RCC 7860 (cell line): ENCODE results near the gene TPSD1.
"Not testable (repeated sequence)": the region's sequence is repeated elsewhere in the genome, so short reads cannot be mapped to it uniquely, and the experiment has no call there.

Experiments used
- DNase-seq: peaks from one replicate; pipeline ENCODE4 v3.0.0-alpha.2; 2015; ENCODE audit warnings: low spot score
- FAIRE-seq: peaks from 2 replicates; lab custom pipeline; 2012; peaks lifted over from hg19 to GRCh38; lab: Jason Lieb, UNC

Gene TPSD1

DNA sequence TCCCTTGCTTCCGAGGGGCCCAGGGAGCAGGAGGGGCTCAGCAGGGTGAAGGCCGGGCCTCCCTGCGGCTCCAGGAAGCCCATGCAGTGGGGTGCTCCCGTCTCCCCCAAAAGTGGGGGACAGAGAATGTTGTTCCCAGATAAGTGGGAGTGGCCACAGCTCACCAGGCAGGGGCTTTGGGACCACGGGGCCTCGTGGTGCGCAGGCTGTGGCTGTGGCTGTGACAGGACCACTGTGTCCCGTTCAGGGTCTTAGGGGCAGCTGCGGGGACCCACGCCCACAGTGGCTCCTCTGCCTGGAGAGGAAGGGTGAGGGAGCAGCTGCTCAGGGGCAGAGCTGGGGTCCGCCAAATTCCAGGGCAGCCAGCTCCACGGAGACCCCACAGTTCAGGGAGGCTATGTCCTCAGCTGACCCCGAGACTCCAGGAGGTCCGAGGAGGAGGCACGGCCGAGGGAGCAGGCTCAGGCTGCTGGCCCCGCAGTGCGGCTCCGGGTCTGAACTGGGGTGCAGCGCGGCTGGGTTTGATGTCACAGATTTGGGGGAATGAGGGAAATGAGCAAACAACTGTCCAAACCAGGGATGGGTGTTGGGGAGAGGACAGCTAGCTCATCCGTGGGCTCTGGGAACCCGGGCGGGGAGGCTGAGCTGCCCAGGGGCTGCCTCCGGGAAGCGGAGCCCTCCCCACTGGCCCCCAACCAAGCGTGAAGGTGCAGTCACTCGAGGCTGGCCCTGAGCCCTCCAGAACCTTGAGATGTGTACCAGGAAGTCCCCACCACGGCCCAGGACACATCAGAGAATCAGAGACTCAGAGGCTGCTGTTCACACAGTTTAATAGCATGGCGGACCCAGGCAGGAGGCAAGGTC is 23.4 kb downstream of the TPSD1 start:
- no peak for DNase-seq
- no peak for FAIRE-seq

GRCh38 chr16:1279945-1280589 is 24.2 kb downstream of the TPSD1 start:
- FAIRE-seq (no peak), DNase-seq (no peak)

DNA sequence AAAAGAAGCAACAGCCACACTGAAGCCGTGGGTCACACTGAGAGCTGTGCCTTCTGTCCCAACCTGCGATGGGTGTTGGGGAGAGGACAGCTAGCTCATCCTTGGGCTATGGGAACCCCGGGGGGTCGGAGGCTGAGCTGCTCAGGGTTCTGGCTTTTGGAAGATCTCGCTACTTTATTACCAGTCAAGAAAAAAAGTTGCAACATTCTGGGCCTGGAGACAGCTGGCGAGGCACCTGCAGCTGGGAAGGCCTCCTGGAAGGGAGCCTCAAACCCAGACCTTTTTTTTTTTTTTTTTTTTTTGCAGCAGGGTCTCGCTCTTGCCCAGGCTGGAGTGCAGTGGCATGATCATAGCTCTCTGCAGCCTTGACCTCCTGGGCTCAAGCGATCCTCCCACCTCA is 24.9 kb downstream of the TPSD1 start:
- FAIRE-seq (no peak), DNase-seq (no peak)

DNA sequence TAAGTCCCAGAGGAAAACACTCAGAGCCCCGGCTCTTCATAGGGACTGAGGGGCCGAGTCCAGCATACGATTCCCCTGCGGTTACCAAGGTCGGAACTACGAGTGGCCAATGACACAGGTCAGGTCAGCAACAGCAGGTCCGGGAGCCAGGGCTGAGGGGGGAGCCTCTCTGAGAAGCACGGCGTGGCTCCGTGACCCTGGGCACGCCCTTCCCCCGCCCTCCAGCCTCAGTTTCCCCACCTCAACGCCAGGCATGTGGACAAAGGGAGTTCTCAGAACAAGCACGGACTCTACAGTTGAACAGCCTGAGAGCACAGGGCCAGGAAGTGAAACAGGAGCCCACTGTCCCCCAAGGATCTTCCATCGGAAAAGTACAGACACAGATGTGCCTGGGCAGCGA is 25.6 kb downstream of the TPSD1 start:
- no peak for DNase-seq
- FAIRE-seq = no peak

DNA sequence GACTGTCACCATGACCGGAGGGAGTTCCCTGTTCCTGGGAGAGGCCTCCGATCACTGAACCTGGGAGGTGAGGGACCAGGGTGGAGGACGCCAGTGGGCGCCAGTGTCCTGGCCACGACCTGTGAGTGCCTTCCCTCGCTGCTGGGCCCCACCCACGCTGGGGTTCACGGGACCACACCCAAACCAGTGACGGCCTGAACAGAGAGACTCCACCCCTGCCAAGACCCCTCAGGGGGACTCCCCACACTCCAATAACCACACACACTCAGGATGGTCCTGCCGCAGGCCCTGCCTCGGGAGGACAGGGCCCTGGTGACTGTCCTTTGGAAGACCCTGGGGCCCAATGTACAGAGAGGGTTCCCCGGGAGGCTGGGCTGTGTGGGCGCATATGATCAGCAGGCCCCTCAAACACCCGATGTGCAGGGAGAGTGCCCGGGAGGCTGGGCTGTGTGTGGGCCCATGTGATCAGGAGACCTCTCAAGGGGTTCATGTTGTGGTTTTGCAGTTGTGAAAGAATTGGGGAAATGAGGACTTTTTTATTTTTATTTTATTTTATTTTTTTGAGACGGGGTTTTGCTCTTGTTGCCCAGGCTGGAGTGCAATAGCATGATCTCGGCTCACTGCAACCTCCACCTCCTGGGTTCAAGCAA is 26.6 kb downstream of the TPSD1 start:
- DNase-seq (no peak), FAIRE-seq (no peak)

GRCh38 chr16:1283296-1283695 is 27.4 kb downstream of the TPSD1 start:
- DNase-seq (no peak), FAIRE-seq (no peak)

DNA sequence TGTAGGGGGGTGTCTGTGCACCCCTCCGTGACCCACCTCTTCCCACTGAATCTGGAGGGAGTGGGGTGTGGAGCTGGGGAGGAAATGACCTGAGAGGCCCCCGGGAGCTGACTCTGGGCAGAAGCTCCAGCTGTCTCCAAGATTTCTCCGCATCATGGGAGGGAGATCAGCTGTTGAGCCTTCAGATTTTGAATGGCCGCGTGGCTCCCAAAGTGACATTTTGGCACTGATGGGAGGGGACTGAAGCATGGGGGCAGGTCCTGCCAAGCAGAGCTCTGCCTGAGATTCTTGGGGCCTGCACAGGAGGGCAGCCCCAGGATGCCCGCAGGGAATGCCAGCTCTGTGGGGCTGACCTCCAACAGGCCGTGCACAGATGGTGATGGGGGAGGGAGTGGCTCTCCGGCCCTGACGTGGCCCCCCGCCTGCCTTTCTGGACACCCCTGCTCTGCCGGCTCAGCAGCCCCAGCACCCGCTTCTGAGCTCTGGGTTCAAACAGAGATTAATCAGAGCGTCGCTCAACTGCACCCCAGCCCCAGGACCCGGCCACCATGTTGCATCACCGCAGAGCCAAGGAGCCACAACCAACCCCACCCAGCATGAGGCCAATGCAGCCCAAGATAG is 28.2 kb downstream of the TPSD1 start:
- FAIRE-seq (no peak), DNase-seq (no peak)

GRCh38 chr16:1285669-1286512 is 30.0 kb downstream of the TPSD1 start:
- FAIRE-seq = no peak
- no peak for DNase-seq

GRCh38 chr16:1286513-1287094 is 30.7 kb downstream of the TPSD1 start:
- DNase-seq (no peak), FAIRE-seq (no peak)

DNA sequence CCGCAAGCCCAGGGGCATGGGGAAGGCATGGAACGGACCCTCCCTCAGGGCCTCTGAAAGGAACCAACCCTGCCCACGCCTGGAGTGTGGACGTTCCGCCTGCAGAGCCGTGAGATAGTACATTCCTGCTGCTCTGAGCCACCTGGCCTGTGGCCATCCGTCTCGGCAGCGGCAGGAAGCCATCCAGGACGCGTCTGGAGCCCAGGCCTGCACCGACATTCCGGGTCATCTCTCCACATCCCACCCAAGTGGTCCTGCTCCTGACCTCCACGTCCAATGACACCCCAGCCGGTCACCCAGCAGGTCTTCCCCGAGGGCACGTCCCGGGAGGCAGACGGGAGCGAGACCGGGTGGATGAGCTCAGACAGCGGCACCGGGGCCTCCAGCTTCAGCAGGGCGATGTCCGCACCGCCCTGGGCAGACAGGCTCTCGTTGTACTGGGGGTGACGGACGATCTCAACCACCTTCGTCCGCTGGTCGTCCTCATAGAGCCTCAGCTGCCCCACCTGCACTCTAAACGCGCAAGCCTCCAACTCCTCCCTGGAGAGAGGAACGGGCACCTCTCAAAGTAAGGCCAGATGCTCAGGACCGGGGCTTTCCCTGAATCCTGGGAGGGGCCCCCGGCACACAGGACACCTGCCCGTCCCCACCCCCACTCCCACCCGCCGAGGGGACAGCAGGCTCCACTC is 32.3 kb downstream of the TPSD1 start:
- DNase-seq = no peak
- FAIRE-seq = no peak

GRCh38 chr16:1288813-1289476 is 33.1 kb downstream of the TPSD1 start:
- FAIRE-seq (no peak), DNase-seq (no peak)

DNA sequence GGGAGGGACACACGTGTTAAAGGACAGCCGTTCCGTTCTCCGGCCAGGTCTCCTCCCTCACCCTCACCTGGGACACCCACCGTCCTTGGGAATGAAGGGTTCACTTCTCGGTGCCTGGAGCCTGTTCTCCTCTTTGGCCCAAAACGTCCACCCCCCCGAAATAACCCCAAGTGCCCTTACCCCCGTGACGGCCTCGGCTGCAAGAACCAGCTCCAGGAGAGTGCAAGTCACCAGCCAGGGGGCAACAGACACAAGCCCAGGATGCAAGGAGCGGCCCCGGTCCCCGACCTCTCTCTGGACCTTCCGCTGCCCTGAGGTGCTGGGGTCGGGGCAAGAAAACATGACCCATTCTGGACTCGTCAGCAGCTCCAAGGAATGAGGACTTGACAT is 33.6 kb downstream of the TPSD1 start:
- DNase-seq (no peak), FAIRE-seq (no peak)

GRCh38 chr16:1290063-1290501 is 34.2 kb downstream of the TPSD1 start:
- FAIRE-seq = no peak
- DNase-seq = no peak

DNA sequence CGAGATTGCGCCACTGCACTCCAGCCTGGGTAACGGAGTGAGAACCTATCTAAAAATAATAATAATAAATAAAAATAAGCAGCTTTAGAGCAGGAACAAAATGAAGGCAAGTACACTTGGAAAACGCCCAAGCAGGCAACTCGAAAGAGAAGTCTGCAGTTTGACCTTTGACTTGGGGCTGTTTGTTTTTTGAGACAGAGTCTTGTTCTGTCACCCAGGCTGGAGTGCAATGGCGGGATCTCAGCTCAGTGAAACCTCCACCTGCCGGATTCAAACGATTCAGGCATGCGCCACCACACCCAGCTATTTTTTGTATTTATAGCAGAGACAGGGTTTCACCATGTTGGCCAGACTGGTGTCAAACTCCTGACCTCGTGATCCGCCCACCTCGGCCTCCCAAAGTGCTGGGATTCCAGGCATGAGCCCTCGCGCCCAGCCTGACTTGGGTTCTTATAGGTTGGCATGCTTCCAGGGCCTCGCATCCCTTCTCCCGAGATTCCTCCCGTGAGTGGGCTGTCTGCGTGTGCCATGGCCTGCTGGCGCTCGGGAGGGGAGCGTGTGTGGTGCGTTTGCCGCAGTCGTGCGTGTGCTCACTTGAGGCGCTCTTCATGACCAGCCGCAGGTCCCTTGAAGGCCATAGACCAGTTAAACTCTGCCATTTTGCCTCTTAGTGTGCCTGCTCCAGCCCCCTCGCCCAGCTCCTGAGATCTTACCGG is 35.1 kb downstream of the TPSD1 start:
- DNase-seq (no peak), FAIRE-seq (no peak)

DNA sequence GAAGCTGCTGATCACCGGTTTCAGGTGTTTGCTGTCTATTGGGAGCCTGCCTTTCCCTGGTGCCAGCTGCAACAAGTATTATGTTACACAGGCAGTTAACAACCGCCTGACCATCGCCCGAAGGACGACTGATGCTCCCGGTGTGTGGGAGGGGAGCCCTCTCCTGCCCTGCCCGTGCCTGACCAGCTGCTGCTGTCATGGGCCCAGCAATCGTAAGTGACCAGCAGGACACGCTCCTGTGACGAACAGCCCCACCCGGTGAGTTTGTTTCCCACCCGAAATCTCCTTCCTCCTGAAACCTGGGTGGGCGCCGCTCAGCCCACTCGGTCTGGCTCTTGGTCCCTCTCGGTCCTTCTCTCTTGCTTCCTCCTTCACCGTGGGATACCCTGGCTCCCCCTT is 35.7 kb downstream of the TPSD1 start:
- FAIRE-seq (no peak), DNase-seq (no peak)

DNA sequence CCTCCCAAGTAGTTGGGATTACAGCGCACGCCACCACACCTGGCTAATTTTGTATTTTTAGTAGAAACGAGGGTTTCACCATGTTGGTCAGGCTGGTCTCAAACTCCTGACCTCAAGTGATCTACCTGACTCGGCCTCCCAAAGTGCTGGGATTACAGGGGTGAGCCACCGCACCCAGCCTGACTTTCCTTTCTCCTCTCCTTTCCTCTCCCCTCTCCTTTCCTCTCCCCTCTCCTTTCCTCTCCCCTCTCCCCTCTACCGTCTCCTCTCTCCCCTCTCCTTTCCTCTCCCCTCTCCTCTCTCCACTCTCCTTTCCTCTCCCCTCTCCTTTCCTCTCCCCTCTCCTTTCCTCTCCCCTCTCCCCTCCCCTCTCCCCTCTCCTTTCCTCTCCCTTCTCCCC is 36.3 kb downstream of the TPSD1 start:
- FAIRE-seq, DNase-seq: not testable (repeated sequence)

DNA sequence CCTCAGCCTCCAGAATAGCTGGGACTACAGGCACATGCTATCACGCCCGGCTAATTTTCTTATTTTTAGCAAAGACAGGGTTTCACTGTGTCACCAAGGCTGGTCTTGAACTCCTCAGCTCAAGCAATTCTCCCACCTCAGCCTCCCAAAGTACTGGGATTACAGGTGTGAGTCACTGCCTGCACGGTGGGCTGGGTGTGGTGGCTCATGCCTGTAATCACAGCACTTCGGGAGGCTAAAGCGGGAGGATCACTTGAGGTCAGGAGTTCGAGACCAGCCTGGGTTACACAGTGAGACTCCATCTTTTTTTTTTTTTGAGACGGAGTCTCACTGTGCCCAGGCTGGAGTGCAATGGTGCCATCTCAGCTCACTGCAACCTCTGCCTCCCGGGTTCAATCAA is 36.9 kb downstream of the TPSD1 start:
- DNase-seq = peak; percentile 8
- not testable (repeated sequence) for FAIRE-seq

DNA sequence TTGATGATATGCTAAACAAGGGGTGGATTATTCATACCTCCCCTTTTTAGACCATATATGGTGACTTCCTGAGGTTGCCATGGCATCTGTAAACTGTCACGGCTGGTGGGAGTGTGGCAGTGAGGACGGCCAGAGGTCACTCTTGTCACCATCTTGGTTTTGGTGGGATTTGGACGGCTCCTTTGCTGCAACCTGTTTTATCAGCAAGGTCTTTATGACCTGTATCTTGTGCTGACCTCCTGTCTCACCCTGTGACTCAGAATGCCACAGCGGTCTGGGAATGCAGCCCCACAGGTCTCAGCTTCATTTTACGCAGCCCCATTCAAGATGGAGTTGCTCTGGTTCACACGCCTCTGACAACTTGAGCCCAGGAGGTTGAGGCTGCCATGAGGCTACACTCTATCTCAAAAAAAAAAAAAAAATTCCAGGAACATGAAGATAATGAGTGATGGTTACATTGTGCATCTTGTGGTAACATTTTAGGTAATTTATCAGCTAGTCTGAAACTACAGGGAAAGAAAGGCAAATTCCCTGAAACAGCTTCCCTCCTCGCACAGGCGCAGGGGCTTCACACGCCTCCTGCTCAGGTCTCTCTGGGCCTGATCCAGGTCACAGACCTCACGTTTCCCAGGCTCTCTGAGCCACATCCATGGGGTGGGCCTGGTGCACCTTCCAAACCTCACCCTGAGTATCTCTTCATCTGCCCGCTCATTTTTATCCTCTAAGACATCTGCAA is 38.2 kb downstream of the TPSD1 start:
- FAIRE-seq (no peak), DNase-seq (peak; percentile 46)
